Limb (tissue), 2 donors: ENCODE results near the gene ZNF722.
"Not testable (repeated sequence)": the region's sequence is repeated elsewhere in the genome, so short reads cannot be mapped to it uniquely, and the experiment has no call there.

Experiments
- DNase-seq, 2 donors: peaks; one replicate each; pipeline ENCODE4 v3.0.0-alpha.2; 2016; ENCODE audit errors: extremely low spot score in 2 of 2

Gene ZNF722

DNA sequence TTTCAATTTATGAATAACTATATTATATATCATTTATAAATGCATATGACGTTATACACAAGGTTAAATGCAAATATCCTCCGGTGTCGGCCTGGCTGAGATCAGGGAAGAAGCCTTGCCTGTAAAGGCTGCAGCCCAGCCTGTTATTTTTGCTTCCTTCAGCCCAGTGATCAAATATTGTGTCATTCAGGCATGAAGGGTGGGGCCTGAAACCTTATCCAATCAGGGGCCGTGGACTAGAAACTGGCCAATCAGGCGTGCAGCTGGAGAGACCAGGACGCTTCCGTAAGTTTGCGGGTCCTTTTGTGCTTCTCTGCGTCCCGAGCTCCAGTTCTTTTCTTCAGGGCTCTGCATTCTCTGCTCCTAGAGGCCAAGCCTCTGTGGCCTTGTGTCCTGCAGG is at the start of gene ZNF722:
ZNF722 (plus strand) TSS at position 301 of the 400 bp plus-strand sequence. CDS start 113 bp downstream, outside the sequence.
- DNase-seq = no peak

DNA sequence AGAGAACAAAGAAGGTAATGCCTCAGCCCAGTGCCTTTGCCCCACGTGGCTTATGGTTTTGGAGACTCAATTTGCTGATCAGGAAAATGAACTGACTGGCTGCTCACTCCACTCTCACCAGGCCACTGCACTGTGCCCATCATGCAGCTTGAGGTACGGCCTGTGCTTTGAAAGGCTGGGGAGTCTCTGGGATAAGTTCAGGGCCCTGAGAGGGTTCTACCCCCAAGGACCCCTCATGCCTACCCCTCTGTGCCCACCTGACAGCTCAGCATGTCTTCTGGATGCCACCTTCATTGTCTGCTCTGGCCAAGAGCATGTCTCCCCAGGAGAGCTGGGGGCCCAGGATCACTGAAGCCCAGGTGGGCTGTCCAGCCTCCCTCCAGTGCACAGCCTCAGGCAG is 45.5 kb upstream of the ZNF722 start:
- no peak for DNase-seq

DNA sequence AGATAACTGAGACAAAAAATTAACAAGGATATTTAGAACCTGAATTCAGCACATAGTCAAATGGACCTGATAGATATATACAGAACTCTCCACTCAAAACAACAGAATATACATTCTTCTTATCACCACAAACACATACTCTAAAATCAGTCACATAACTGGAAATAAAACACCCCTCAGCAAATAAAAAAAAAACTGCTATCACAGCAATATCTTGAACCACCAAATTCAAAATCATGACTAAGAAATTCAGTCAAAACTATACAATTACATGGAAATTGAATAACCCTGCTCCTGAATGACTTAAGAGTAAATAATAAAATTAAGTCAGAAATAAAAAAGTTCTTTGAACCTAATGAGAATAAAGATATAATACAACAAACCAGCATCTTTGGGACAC is 30.0 kb upstream of the ZNF722 start:
- no peak for DNase-seq

DNA sequence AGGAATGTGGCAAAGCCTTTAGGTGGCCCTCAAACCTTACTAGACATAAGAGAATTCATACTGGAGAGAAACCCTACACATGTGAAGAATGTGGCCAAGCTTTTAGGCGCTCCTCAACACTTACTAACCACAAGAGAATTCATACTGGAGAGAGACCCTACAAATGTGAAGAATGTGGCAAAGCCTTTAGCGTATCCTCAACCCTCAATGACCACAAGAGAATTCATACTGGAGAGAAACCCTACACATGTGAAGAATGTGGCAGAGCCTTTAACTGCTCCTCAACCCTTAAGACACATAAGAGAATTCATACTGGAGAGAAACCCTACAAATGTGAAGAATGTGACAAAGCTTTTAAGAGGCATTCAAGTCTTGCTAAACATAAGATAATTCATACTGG is 16.8 kb downstream of the ZNF722 start:
- DNase-seq = not testable (repeated sequence)

DNA sequence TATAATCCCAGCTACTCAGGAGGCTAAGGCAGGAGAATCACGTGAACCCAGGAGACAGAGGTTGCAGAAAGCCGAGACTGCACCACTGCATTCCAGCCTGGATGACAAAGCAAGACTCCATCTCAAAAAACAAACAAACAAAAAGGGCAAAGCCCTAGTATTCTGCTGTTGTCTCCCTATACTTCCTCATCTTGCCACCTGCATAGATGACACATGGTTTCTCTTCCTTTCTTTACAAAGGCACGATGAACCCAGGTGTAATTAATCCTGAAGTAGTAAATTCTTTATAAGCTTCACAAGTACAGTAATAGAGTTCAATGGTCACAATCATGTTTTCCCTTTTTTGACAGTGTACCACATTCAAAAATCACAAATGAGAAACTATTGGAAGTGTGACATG is 36.7 kb downstream of the ZNF722 start:
- no peak for DNase-seq

DNA sequence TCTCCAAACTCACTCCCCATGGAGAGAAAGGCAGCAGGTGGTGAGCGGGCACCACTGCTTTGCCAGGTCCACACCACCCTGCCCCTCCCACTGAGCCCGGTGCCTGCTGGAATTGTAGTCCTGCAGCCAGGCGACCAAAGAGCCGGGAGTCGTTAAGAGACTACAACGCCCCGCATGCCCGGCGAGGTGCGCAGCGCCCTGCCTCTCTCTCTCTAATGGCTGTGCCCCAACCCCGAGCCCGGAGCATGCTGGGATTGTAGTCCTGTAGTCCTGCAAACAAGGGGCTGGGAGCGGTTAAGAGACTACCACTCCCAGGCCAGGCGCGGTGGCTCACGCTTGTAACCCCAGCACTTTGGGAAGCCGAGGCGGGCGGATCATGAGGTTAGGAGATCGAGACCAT is 38.4 kb downstream of the ZNF722 start:
- no peak for DNase-seq

DNA sequence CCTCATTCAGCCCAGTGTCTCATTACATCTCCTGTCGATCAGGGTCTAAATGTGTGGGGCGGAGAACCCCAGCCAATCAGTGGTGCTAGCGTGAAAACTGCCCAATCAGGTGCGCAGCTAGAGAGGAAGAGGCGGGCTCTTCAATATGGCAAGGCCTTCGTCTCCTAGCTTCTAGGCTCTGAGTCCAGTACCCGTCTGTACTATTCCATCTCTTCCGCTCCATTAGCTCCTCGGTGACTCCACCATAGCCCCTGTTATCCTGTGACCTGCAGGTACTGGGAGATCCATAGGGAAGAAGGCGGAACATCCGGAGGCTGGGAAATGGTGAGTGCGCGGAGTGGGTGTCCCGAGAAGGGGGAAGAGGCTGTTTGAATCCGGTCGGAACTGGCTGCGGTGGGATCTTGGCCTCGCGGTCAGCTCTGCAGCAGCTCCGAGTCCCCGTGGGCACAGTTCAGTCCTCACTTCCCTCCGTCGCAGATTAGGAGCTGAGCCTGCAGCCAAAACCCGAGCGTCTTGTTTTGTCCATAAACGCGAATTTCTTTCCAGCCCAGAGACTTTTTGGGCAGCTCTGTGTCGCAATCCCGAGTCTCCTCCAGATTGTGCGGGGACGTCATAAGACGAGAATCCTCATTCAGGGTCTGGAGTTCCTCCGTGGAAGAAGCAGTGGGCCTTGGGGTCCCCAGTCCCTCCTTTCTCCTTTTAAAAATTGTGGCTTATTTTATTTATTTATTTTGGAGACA is 46.8 kb downstream of the ZNF722 start, which contains the start of gene ZNF727:
ZNF727 (plus strand) TSS at position 134 of the 740 bp plus-strand sequence; CDS start at position 322, 188 bp downstream.
- no peak for DNase-seq

DNA sequence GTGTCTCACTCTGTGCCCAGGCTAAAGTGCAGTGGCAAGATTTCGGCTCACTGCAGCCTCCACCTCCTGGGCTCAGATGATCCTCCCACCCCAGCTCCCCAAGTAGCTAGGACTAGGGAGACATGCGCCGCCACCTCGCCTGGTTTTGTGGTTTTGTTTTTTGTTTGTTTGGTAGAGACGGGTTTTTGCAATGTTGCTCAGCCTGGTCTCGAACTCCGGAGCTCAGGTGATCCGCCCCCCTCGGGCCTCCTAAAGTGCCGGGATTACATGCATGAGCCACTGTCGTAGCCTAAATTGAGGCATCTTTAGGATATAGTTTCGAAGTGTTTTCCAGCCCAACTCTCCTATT is 47.4 kb downstream of the ZNF722 start:
- no peak for DNase-seq
